Measurements from ENCODE around the gene PKN2.
"Not testable (repeated sequence)": the region's sequence is repeated elsewhere in the genome, so short reads cannot be mapped to it uniquely, and the experiment has no call there.

PKN2 gene

DNA sequence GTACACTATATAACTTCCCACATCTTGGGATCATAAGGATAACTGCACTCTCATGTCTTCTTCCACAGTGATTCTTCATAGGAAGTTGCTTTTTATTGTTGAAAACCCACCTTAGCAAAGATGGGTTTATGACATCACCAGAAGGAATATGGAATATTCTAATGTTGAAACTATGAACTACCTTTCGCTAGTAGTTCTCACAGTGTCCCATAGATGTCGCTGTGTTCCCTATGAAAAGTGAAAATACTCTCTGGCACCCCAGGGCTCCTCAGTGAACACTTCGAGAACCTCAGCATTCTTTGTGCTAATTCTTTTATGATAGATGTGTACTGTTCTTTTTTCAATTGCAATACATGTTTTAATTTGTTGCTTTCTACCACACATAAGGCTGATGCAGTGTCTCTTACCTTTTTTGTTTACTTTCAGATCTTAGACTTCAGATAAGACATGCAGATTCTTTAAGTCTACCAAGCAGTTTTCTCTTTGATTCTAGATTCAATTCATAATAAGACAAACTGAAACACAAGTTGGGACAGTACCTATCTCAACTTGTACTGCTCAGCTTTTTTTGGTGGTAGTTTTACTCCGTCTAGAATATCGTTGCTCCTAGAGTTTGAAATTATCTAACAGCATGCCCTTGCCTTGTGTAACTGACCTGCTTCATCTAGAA lies 116.4 kb downstream of the PKN2 start:
- no peak for DNase-seq

DNA sequence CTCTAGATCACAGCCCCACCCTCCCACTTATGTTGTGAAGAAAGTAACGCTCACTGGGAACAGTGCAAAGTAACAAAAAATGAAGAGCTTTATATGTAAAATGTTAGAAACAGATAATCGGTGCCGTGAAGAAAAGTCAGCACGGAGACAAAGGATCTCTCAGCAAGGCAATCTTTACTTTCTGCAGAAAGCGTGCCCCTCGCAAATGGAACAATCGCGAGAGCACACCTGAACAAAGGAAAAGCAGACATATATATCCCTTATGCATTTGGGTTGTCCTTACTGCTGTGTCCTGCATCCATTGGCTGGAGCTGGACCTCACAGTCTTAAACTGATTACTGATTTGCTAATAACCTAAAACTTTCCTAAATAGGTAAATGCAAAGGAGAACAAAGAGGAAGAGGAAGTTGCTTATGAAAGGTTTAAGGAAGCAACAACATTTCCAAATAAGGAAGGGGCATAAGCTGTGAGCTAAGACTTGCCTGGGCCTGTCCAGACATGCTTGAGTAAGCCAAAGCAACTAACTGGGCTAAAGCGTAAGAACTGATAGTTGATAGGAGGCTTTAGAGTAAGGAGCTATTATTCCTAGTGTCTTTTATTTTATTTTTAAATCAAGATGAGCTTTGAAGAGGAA lies 117.6 kb downstream of the PKN2 start:
- no peak for DNase-seq

GRCh38 chr1:88802404-88802803 lies 118.3 kb downstream of the PKN2 start:
- no peak for DNase-seq

DNA sequence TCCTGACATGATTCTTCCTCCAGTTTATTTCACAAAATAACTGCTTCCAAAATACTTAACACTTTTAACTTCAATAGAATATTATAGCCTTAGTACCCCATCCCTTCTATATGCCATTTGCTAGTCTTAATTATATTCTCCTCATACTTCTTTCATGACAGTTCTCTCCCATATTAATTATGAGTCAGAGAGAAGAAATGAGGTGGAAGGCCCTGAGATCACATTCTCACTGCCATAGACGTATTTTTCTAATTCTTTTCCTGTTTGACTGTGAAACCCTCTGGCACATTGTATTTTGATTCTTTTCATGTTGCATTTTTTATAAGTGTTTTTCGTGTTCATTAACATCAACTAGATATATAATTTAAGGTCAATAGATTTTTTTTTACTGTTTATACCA lies 118.9 kb downstream of the PKN2 start:
- no peak for DNase-seq

DNA sequence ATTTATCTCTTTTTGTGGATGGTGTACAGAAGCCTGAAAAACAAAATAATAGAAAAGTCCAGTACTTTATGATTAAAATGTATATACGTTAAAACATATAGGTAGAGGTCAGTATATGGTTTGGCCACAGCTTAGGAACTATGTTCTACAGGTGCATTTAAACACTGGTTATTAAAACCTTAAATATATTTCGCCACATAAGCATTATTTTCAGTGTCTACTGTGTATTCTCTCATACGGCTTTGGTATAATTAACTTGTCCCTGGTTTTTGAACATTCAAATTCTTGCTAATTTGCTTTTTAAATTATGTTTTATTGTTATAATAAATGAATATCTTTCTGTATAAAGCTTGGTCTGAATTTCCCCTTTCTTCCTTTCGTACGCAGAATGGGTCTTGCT lies 119.4 kb downstream of the PKN2 start:
- DNase-seq = no peak

- DNase-seq = no peak
Measured at GRCh38 chr1:88812366-88812765, 128.3 kb downstream of the PKN2 start.

DNA sequence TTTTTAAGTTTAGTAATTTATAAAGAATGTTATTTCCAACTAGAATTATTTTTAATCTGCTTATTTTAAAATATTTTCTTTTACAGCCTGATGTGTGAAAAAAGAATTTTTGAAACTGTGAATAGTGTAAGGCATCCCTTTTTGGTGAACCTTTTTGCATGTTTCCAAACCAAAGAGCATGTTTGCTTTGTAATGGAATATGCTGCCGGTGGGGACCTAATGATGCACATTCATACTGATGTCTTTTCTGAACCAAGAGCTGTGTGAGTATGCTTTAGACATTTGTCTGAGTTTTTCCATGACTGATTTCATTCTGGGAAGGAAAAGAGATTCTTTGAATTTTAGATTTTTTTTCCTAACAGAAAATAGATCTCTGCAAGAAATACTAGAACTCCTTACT lies 129.4 kb downstream of the PKN2 start:
- DNase-seq = no peak

- DNase-seq = not testable (repeated sequence)
Measured at GRCh38 chr1:88819642-88820041, 135.6 kb downstream of the PKN2 start.

GRCh38 chr1:88825721-88826120 lies 141.6 kb downstream of the PKN2 start:
- no peak for DNase-seq

DNA sequence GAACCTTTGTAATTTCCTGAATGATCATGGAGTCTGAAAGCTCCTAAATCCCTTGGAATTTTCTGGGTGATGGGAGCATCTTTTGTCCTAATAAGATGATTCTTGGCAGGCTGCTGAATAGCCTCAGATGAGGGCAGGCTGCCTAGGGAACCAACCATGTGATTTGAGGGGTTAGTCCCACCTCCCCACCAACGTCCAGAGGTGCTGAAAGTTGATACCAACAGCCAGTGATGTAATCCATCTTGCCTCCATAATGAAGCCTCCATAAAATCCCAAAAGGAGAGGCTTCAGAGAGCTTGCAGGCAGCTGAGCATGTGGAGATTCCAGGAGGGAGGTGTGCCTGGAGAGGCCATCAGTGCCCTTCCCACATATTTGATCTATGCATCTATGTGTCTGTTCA lies 163.6 kb downstream of the PKN2 start:
- DNase-seq = no peak

GRCh38 chr1:88851303-88852063 lies 167.4 kb downstream of the PKN2 start:
- no peak for DNase-seq

DNA sequence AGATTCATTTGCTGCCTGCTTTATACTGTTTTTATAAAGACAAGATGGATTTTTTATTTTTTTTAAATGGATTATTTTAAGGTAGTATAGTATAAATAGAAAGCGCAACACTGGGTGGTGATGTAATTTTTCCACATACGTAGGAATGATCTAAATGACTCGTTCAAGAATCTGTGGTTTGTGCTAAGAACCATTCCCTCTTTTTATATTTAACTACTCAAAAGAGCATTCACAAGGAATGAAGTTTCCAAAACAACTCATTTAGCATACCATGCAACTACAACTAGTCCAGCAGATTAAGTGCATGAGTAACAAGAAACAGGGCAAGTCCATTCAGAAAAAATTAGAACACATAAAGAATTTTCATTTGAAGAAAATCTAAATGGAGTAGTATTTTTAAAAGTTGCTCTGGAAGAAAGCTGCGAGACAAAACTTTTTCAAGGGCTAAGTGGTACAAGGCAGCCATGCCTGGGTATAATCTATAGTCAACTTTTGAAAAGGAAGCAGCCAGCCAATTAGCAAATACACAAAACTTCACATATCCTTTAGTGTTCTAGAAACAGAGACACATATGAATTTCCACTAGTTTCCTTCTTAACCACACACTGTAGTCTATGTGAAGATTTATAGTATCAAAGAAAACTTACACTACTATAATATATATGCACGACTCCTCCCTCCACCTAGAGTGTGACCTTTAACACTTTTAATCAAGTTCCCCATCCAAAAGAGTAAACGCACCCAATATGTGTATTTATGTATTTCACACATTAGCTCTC lies 183.9 kb downstream of the PKN2 start:
- DNase-seq = no peak

GRCh38 chr1:88869644-88870043 lies 185.6 kb downstream of the PKN2 start:
- DNase-seq = not testable (repeated sequence)

GRCh38 chr1:88873737-88874349 lies 189.8 kb downstream of the PKN2 start:
- no peak for DNase-seq

- DNase-seq = no peak
Measured at GRCh38 chr1:88875595-88875994, 191.5 kb downstream of the PKN2 start.

DNA sequence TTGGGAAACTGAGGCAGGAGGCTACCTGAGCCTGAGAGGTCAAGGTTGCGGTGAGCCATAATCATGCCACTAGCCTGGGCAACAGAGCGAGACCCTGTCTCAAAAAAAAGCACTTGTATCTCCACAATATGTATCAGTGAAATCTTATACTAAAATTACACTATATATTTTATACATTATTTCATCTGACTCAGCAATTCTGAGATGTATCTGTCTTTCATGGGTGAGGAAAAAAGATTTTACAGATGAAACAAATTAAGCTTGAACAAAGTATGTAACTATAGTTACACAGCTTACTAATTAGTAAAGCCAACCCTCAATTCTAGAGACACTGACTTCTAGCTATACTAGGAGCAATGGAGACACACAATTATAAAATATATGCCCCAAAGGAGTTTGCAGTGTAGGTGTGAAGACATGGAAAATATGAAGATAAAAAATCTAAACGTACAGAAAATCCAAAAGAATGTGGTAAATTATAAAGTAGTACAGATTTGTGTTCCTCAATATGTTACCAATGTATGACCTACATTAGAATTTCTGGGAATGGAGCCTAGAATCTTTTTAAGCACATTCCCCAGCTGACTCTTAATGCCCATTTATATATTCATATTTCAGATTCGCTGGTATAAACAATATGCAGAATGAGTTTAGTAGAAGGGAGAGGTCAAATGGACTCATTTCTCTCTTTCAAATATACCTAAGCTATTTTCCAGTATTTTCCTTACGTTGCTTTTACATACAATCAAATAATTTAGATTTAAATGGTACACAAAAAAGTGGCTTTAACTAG lies 192.7 kb downstream of the PKN2 start:
- DNase-seq = no peak

GRCh38 chr1:88877382-88877825 lies 193.3 kb downstream of the PKN2 start:
- no peak for DNase-seq

GRCh38 chr1:88877911-88878310 lies 193.8 kb downstream of the PKN2 start:
- no peak for DNase-seq

DNA sequence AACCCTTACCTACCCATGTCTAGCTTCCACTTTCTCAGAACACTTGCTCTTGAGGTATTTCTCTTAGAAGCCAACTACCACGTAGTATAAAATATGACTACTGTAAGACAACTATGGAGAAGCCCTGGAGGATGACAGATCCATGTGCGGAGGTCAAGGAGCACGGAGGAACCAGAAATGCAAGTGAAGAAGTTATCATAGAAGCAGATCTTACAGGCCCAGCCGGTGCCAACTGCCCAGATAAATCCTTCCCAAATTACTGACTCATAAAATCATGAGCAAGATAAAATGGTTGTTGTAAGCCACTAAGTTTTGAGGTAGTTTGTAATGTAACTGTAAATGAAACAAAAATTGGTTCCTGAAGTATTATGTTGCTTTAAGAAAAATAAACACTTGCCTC lies 194.7 kb downstream of the PKN2 start:
- no peak for DNase-seq

- DNase-seq = not testable (repeated sequence)
Measured at GRCh38 chr1:88880717-88881116, 196.6 kb downstream of the PKN2 start.

DNA sequence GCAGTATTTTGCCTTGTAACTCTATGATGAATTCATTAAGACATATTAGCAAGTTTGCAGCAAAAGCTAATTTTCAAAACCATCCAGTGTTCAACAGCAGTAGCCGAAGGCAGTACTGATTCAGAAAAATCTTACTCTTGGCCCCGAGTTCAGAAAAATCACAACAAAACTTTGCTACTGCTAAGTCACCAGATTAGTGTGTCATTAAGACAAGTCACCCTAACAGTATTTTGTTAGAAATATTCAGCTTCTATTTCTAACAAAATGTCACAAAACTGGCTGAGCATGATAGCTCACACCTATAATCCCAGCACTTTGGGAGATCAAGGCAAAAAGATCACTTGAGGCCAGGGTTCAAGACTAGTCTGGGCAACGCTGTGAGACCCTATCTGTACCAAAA lies 199.1 kb downstream of the PKN2 start:
- no peak for DNase-seq

Measured in activated T-cell treated with anti-CD3 and anti-CD28 coated beads, Interleukin-2, amount 50 U/mL, for 1 hour (primary cell).